Measurements from ENCODE around the gene SRP19. TPM values are rescaled to one million over a fixed set of nuclear protein-coding genes. Genes with fewer than 3 reads are reported as not detected.
"Not testable (repeated sequence)": the region's sequence is repeated elsewhere in the genome, so short reads cannot be mapped to it uniquely, and the experiment has no call there.

SRP19 gene
- total RNA-seq, 1 donor from 2014 or later = 73.5 TPM

GRCh38 chr5:112857866-112858265 is 3.2 kb upstream of the SRP19 start:
- Mint-ChIP-seq H3K27me3 (ENCODE audit: low read depth, unreplicated experiment) (no peaks in the 10 kb centered on the region), H3K4me1 (ENCODE audit: low read depth, unreplicated experiment) (peaks cover 7% of the 10 kb centered on the region), H3K4me3 (ENCODE audit: unreplicated experiment) (no peak overlapping the region), H3K36me3 (ENCODE audit: low read depth, unreplicated experiment) (peaks cover 2% of the 10 kb centered on the region), H3K27ac (ENCODE audit: unreplicated experiment) (no peak overlapping the region), H3K9me3 (ENCODE audit: unreplicated experiment) (peaks cover 6% of the 10 kb centered on the region)
- no peak overlapping the region for H3K4me3 ChIP-seq (ENCODE audit: insufficient read depth, low read depth, low read length)
- no peak overlapping the region for H3K27ac ChIP-seq (ENCODE audit: low read depth, low read length)
- peaks cover 10% of the 10 kb centered on the region for H4K20me1 ChIP-seq (ENCODE audit: insufficient read depth, low read length)
- H3K27me3 ChIP-seq (ENCODE audit: insufficient read depth, low read length) = peaks cover 2% of the 10 kb centered on the region
- DNase-seq (ENCODE audit: low read depth) (no peak), FAIRE-seq (no peak)
- no peaks in the 10 kb centered on the region for H3K9me3 ChIP-seq (ENCODE audit: insufficient read depth, low read depth, low read length)
- no peak overlapping the region for H3K9ac ChIP-seq (ENCODE audit: low read length)
- peaks cover 18% of the 10 kb centered on the region for H3K79me2 ChIP-seq (ENCODE audit: insufficient read depth, low read length)
- no peaks in the 10 kb centered on the region for H3K36me3 ChIP-seq (ENCODE audit: insufficient read depth, low read length)
- peaks cover 14% of the 10 kb centered on the region for H3K4me1 ChIP-seq (ENCODE audit: insufficient read depth, low read length)
- H2AFZ ChIP-seq (ENCODE audit: low read depth, low read length) = no peak overlapping the region
- no peak for TF ChIP-seq CTCF (IDR thresholded peaks at IDR 0.05; ENCODE audit: insufficient read depth, low read depth, low read length)
- no peak for TF ChIP-seq EZH2 (IDR thresholded peaks at IDR 0.05; ENCODE audit: insufficient read depth, low read length)
- no peak overlapping the region for H3K4me2 ChIP-seq (ENCODE audit: low read length)

- peak overlapping the region; percentile 86 for H2AFZ ChIP-seq (ENCODE audit: low read depth, low read length)
- peak overlapping the region; percentile 98 for H3K27ac Mint-ChIP-seq (ENCODE audit: unreplicated experiment)
- DNase-seq (ENCODE audit: low read depth); H3K9me3 Mint-ChIP-seq (ENCODE audit: unreplicated experiment); H3K9me3 ChIP-seq (ENCODE audit: insufficient read depth, low read depth, low read length); H3K36me3 ChIP-seq (ENCODE audit: insufficient read depth, low read length); H3K27me3 Mint-ChIP-seq (ENCODE audit: low read depth, unreplicated experiment); FAIRE-seq; H3K27me3 ChIP-seq (ENCODE audit: insufficient read depth, low read length); H3K36me3 Mint-ChIP-seq (ENCODE audit: low read depth, unreplicated experiment): not testable (repeated sequence)
- peak overlapping the region; percentile 98 for H3K4me3 Mint-ChIP-seq (ENCODE audit: unreplicated experiment)
- peak overlapping the region; percentile 98 for H3K9ac ChIP-seq (ENCODE audit: low read length)
- H3K79me2 ChIP-seq (ENCODE audit: insufficient read depth, low read length) = peaks cover 42% of the 10 kb centered on the region
- H3K4me2 ChIP-seq (ENCODE audit: low read length) = peak overlapping the region; percentile 90
- peaks cover 23% of the 10 kb centered on the region for H3K4me1 ChIP-seq (ENCODE audit: insufficient read depth, low read length)
- H3K4me3 ChIP-seq (ENCODE audit: insufficient read depth, low read depth, low read length) = peak overlapping the region; percentile 92
- H3K4me1 Mint-ChIP-seq (ENCODE audit: low read depth, unreplicated experiment) = peaks cover 21% of the 10 kb centered on the region
- peak overlapping the region; percentile 87 for H3K27ac ChIP-seq (ENCODE audit: low read depth, low read length)
- peaks cover 34% of the 10 kb centered on the region for H4K20me1 ChIP-seq (ENCODE audit: insufficient read depth, low read length)
Measured at GRCh38 chr5:112860571-112860928, 537 bp upstream of the SRP19 start.

GRCh38 chr5:112861638-112861985 is 525 bp downstream of the SRP19 start:
- no peaks in the 10 kb centered on the region for H3K27me3 Mint-ChIP-seq (ENCODE audit: low read depth, unreplicated experiment)
- peaks cover 7% of the 10 kb centered on the region for H3K36me3 Mint-ChIP-seq (ENCODE audit: low read depth, unreplicated experiment)

More at GRCh38 chr5:112861638-112861985, 525 bp downstream of the SRP19 start:
- Histone ChIP-seq H3K9me3 (ENCODE audit: insufficient read depth, low read depth, low read length) (no peaks in the 10 kb centered on the region), H3K79me2 (ENCODE audit: insufficient read depth, low read length) (peaks cover 45% of the 10 kb centered on the region), H3K36me3 (ENCODE audit: insufficient read depth, low read length) (peaks cover 13% of the 10 kb centered on the region), H3K27ac (ENCODE audit: low read depth, low read length) (peak overlapping the region; percentile 87), H3K9ac (ENCODE audit: low read length) (peak overlapping the region; percentile 98), H3K27me3 (ENCODE audit: insufficient read depth, low read length) (no peaks in the 10 kb centered on the region), H2AFZ (ENCODE audit: low read depth, low read length) (peak overlapping the region; percentile 86), H4K20me1 (ENCODE audit: insufficient read depth, low read length) (peaks cover 41% of the 10 kb centered on the region), H3K4me1 (ENCODE audit: insufficient read depth, low read length) (peaks cover 23% of the 10 kb centered on the region), H3K4me3 (ENCODE audit: insufficient read depth, low read depth, low read length) (peak overlapping the region; percentile 92), H3K4me2 (ENCODE audit: low read length) (peak overlapping the region; percentile 90)
- FAIRE-seq (no peak), DNase-seq (ENCODE audit: low read depth) (no peak)
- TF ChIP-seq EZH2 (IDR thresholded peaks at IDR 0.05; ENCODE audit: insufficient read depth, low read length) = no peak
- TF ChIP-seq CTCF (IDR thresholded peaks at IDR 0.05; ENCODE audit: insufficient read depth, low read depth, low read length) = no peak
- Mint-ChIP-seq H3K4me3 (ENCODE audit: unreplicated experiment) (peak overlapping the region; percentile 98), H3K27ac (ENCODE audit: unreplicated experiment) (peak overlapping the region; percentile 98), H3K4me1 (ENCODE audit: low read depth, unreplicated experiment) (peaks cover 20% of the 10 kb centered on the region), H3K9me3 (ENCODE audit: unreplicated experiment) (peaks cover 3% of the 10 kb centered on the region)
